Loucy (cell line): Measurements from ENCODE around the gene TNFRSF13B.

Experiments
- CTCF ChIP-seq: fragments of 200-600 bp; sonication (generic); conservative IDR thresholded peaks from 2 replicates; pipeline ENCODE4 v1.5.1; 2014; ENCODE audit warnings: mild to moderate bottlenecking, antibody characterized with exemption, low read length
- EZH2phosphoT487 ChIP-seq: fragments of 200-600 bp; IDR thresholded peaks from 2 replicates; pipeline ENCODE4 v1.6.1; 2018; ENCODE audit warnings: antibody characterized with exemption, mild to moderate bottlenecking, moderate library complexity, borderline replicate concordance

- TF ChIP-seq CTCF (no peak), EZH2phosphoT487 (no peak)
These were observed 6.0 kb upstream of the TNFRSF13B start for GRCh38 chr17:16977932-16978331.
